GM12891 (cell line): Measurements from ENCODE around the gene TADA1.

ENCODE experiments used
- POLR2A ChIP-seq: IDR thresholded peaks from 2 replicates; pipeline ENCODE4 v1.6.1; 2011; ENCODE audit warnings: low read depth, low read length, control low read depth
- POLR2AphosphoS5 ChIP-seq: IDR thresholded peaks from 2 replicates; pipeline ENCODE4 v1.6.1; 2011; ENCODE audit warnings: low read depth, low read length, control low read depth

GRCh38 chr1:166900987-166901386, 24.9 kb upstream of the TADA1 start:
- no peak for TF ChIP-seq POLR2A
- TF ChIP-seq POLR2AphosphoS5 = no peak
